ENCODE measurements around the gene PARN.
"Not testable (repeated sequence)": the region's sequence is repeated elsewhere in the genome, so short reads cannot be mapped to it uniquely, and the experiment has no call there.

The PARN gene

GRCh38 chr16:14395710-14396304 lies 234.3 kb downstream of the PARN start:
- DNase-seq: not testable (repeated sequence)

GRCh38 chr16:14394834-14395233 lies 235.2 kb downstream of the PARN start:
- no peak for DNase-seq

- no peak for DNase-seq
These were observed 237.1 kb downstream of the PARN start for GRCh38 chr16:14392960-14393359.

- no peak for DNase-seq
These were observed 240.7 kb downstream of the PARN start for GRCh38 chr16:14389359-14389758.

GRCh38 chr16:14388243-14388642 lies 241.8 kb downstream of the PARN start:
- DNase-seq: no peak

GRCh38 chr16:14386115-14386514 lies 243.9 kb downstream of the PARN start:
- no peak for DNase-seq

Data from SHP77 (cell line).